ENCODE results near the gene MYH15. TPM values are rescaled to one million over a fixed set of nuclear protein-coding genes. Genes with fewer than 3 reads are reported as not detected.

MYH15 gene
- total RNA-seq, 1 donor from 2014 or later, result 0.05 TPM

GRCh38 chr3:108334701-108335100 lies 175.7 kb downstream of the MYH15 start:
- no peak for DNase-seq (ENCODE audit: extremely low spot score, unreplicated experiment)
- H3K9me3 Mint-ChIP-seq (ENCODE audit: unreplicated experiment), result no peaks in the 10 kb centered on the region
- H3K4me3 Mint-ChIP-seq (ENCODE audit: unreplicated experiment), result no peak overlapping the region
- no peaks in the 10 kb centered on the region for H3K36me3 Mint-ChIP-seq (ENCODE audit: unreplicated experiment)
- H3K27me3 Mint-ChIP-seq (ENCODE audit: unreplicated experiment), result peaks cover 9% of the 10 kb centered on the region
- no peaks in the 10 kb centered on the region for H3K4me1 Mint-ChIP-seq (ENCODE audit: unreplicated experiment)
- no peak overlapping the region for H3K27ac Mint-ChIP-seq (ENCODE audit: unreplicated experiment)
- TF ChIP-seq CTCF (IDR thresholded peaks at IDR 0.05), result no peak

- Mint-ChIP-seq H3K27ac (ENCODE audit: unreplicated experiment) (no peak overlapping the region), H3K9me3 (ENCODE audit: unreplicated experiment) (no peaks in the 10 kb centered on the region), H3K36me3 (ENCODE audit: unreplicated experiment) (no peaks in the 10 kb centered on the region), H3K4me3 (ENCODE audit: unreplicated experiment) (no peak overlapping the region), H3K27me3 (ENCODE audit: unreplicated experiment) (peaks cover 7% of the 10 kb centered on the region), H3K4me1 (ENCODE audit: unreplicated experiment) (no peaks in the 10 kb centered on the region)
- DNase-seq (ENCODE audit: extremely low spot score, unreplicated experiment), result no peak
- TF ChIP-seq CTCF (IDR thresholded peaks at IDR 0.05), result no peak
Observed at GRCh38 chr3:108333961-108334360, 176.4 kb downstream of the MYH15 start.

GRCh38 chr3:108331792-108332191 lies 178.6 kb downstream of the MYH15 start:
- Mint-ChIP-seq H3K4me1 (ENCODE audit: unreplicated experiment) (no peaks in the 10 kb centered on the region), H3K4me3 (ENCODE audit: unreplicated experiment) (no peak overlapping the region), H3K36me3 (ENCODE audit: unreplicated experiment) (no peaks in the 10 kb centered on the region), H3K27me3 (ENCODE audit: unreplicated experiment) (peaks cover 16% of the 10 kb centered on the region), H3K27ac (ENCODE audit: unreplicated experiment) (no peak overlapping the region), H3K9me3 (ENCODE audit: unreplicated experiment) (no peaks in the 10 kb centered on the region)
- no peak for TF ChIP-seq CTCF (IDR thresholded peaks at IDR 0.05)
- no peak for DNase-seq (ENCODE audit: extremely low spot score, unreplicated experiment)

Other genes starting within 250 kb of the MYH15 start
- gene HHLA2, start 214.0 kb downstream of the MYH15 start, total RNA-seq, result not detected in 2 replicates
- gene CIP2A, start 78.8 kb upstream of the MYH15 start, total RNA-seq, result 9.0 and 10.2 TPM in 2 replicates
- gene DZIP3, start 79.1 kb upstream of the MYH15 start, total RNA-seq, result 9.0 and 11.2 TPM in 2 replicates
- gene RETNLB, start 246.8 kb upstream of the MYH15 start, total RNA-seq, result not detected in 2 replicates

All from osteocyte (in vitro differentiated cells).